ENCODE results near the gene STXBP6.

Gene STXBP6

GRCh38 chr14:24834956-24835355 lies 215.0 kb downstream of the STXBP6 start:
- TF ChIP-seq, protein P1, sequence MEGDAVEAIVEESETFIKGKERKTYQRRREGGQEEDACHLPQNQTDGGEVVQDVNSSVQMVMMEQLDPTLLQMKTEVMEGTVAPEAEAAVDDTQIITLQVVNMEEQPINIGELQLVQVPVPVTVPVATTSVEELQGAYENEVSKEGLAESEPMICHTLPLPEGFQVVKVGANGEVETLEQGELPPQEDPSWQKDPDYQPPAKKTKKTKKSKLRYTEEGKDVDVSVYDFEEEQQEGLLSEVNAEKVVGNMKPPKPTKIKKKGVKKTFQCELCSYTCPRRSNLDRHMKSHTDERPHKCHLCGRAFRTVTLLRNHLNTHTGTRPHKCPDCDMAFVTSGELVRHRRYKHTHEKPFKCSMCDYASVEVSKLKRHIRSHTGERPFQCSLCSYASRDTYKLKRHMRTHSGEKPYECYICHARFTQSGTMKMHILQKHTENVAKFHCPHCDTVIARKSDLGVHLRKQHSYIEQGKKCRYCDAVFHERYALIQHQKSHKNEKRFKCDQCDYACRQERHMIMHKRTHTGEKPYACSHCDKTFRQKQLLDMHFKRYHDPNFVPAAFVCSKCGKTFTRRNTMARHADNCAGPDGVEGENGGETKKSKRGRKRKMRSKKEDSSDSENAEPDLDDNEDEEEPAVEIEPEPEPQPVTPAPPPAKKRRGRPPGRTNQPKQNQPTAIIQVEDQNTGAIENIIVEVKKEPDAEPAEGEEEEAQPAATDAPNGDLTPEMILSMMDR (IDR thresholded peaks at IDR 0.05), result no peak

- TF ChIP-seq, protein P1 (IDR thresholded peaks at IDR 0.05), result no peak
Observed at GRCh38 chr14:24833385-24833784, 216.6 kb downstream of the STXBP6 start.

DNA sequence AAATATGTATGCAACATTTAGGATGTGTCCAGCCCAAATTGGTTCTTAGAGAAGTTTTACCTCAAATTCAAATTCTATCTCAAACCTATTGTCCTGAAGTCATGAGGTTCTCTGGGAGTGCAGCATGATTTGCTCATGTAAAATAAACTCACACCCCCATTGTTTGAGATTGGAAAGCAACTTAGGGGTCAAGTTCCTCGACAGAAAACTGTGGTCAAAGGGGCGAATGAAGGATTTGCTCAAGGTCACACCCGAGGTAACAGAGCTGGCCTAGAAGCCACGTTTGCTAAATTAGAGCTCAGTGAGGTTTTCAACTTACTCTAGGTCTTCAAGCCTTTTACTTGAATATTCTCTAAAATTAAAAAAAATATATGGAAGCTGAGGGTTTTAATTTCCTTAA lies 218.3 kb downstream of the STXBP6 start:
- TF ChIP-seq, protein P1 (IDR thresholded peaks at IDR 0.05), result no peak

DNA sequence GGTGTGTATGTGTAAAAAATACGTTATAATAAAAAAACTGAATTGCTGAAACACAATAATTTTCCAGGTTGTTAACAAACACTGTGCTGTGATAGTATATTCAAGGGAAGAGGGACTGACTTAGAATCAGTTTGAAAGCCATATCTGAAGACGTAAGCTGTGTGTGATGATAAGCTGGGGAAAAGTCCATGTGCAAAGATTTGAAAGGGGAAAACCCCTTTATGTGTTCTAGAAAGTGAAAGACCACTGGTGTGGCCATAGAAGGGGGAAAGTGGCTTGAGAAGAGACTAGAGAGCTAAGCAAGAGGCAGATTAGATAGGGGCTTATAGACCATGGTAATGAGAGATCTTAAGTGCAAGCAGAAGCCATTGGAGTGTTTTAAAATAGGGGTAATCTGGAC lies 220.1 kb downstream of the STXBP6 start:
- TF ChIP-seq, protein P1 (IDR thresholded peaks at IDR 0.05), result no peak

GRCh38 chr14:24828486-24828885 lies 221.5 kb downstream of the STXBP6 start:
- TF ChIP-seq, protein P1 (IDR thresholded peaks at IDR 0.05), result no peak

GRCh38 chr14:24826390-24826789 lies 223.6 kb downstream of the STXBP6 start:
- TF ChIP-seq, protein P1 (IDR thresholded peaks at IDR 0.05), result no peak

DNA sequence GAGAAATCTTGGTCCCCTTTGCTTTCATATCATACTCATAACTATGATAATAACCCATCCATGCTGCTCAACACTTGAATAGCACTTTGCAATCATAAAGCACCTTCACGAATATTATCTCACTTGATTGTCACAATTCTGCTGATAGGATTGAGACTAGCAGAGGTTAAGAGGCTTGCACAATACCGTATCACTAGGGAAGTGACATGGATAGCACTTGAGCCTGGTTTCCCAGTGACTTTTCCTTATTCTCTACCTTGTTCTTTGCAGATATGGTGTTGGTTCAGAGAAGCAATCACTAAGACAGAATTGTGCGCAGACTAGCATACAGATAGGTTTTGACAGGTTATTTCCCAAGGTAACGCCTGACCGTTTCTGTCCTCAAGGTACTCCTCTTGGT lies 229.3 kb downstream of the STXBP6 start:
- TF ChIP-seq, protein P1 (IDR thresholded peaks at IDR 0.05), result no peak

DNA sequence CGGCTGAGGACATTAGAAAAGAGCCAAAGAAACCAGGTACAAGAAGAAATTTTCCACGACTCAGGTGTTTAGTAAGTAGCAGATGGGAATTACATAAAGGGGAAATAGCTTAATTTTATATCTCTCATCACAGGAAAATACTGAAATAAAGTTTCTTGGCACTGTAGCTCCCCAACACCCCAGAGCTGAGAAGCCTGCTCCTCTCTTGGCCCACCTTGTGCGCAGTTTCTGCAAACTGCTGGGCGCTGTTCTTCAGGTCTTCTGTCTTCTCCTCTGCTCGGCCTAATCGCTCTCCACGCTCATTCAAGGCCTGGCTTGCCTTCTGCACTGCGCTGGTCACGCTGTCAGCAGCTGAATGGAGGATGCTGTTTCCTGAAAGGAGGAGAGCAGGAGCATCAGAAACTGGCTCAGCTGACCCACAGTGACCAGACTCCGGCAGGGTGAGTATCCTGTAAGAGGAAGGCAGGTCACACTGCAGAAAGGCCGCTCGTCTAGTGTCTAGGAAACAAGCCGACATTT lies 231.1 kb downstream of the STXBP6 start:
- TF ChIP-seq, protein P1 (IDR thresholded peaks at IDR 0.05), result no peak

Measured in LNCAP (cell line).